ENCODE results near the gene TOM1L1.

TOM1L1 gene

DNA sequence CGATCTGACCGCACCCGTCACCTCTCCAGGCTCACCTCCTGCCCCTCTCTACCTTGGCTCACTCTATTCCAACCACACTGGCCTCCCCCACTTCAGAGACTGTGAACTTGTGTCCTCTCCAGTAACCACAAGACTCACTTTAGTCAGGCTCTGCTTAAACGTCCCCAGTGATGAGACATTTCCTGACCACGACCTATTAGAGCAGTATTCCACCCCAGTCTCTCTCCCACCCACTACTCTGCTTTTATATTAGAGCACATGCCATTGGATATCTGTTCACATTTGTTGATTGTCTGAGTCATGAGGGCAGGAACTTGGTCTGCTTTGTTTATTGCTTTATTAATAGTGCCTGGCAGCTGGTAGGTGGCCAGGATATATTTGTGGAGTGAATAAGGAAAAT lies 47.7 kb downstream of the TOM1L1 start:
- DNase-seq, result peak; percentile 5

DNA sequence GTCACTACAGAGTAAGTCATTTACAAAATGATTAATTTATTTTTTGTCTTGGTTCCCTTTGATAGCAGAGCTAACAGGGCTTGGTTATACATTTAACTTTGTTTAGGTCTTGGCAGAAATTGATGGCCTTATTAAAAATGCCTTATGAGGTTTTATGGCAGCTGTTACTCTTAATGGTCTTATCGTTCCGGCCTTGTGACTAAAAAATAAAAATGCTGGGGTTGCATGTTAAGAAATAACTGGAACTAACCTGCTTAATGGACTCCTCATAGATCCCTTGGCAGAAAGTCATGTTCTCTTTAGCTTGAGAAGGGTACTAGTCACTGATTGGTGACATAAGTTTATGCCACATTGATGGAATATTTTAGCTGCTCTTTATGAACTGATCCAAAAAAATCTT lies 49.5 kb downstream of the TOM1L1 start:
- DNase-seq, result no peak

DNA sequence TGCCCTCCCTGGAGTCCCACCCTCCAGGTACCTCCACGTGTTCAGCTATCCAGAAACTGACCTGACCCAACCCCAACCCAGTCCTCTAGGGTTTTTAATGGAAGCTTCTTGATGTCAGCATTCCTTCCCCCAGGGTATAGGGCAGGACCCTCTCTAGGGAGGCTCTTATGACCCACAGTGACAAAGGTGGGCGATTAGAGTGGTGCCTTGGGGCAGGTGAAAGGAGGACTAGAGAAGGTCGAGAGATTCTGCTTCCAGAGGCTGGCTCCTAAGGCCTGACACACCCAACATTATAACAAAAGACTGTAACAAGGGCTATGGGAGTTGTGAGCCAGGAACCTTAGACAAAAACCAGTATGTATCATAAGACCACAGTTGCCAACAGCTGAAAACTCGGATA lies 50.6 kb downstream of the TOM1L1 start:
- DNase-seq, result no peak

- no peak for DNase-seq
These were observed 56.1 kb downstream of the TOM1L1 start for GRCh38 chr17:54956791-54957190.

- peak; percentile 35 for DNase-seq
These were observed 67.1 kb downstream of the TOM1L1 start for GRCh38 chr17:54967621-54968261.

DNA sequence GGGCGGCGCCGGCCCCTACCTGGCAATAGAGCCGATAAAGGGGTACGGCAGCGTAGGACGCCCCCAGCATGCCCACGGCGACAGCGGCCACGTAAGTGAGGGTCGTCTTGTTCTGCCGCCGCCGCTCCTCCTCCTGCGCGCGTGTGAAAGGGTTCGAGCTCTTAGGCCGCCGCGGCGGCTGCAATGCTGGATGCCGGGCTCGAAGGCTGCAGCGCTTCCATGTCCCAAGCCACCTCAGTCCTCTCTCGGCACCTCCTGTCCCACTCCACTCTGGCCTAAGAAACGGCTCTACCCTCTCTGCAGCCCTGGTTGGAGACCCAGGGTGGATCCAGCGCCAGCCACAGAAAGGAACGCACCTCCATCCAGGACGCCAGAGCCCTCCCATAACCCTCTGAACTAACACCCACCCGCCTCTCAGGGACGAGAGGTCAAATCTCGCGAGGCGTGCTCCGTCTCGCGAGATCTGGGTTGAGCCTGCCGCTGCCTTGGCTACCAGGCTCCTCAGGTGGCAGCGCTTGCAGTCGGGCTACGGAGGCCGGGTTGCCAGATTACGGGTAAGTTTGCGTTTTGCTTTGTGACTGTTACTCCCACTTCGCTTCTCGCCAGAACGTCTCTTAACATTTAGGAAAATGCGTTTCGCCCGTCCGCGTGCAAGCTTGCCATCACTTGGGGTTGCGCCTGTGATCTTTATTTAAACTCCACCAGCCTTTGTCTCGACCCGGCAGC lies 67.8 kb downstream of the TOM1L1 start, which contains the start of the genes COX11 and STXBP4:
Gene COX11 (minus strand): TSS at position 393 of the 726 bp plus-strand sequence. CDS start 8 bp downstream, at position 385.
Gene STXBP4 (plus strand): TSS at position 504 of the 726 bp plus-strand sequence. CDS start 17,455 bp downstream, outside the sequence.
- DNase-seq, result peak; percentile 95

DNA sequence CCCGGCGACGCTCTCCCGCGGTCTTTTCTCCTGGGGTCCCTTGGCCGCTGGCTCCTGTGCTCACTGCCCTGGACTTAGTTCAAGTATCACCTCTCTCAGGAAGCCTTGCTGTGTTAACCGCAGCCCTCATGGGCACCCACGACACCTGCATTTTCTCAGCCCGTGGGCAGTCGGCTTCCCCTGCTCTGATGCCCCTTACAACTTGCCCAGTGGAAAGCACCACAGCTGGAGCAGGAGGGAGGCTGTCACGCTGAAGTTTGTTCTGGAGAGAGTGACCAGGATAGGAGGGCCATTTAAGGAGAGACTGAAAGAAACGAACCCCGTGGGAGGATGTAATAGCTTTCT lies 68.3 kb downstream of the TOM1L1 start:
- no peak for DNase-seq

GRCh38 chr17:54969658-54970572 lies 69.3 kb downstream of the TOM1L1 start:
- DNase-seq, result no peak

DNA sequence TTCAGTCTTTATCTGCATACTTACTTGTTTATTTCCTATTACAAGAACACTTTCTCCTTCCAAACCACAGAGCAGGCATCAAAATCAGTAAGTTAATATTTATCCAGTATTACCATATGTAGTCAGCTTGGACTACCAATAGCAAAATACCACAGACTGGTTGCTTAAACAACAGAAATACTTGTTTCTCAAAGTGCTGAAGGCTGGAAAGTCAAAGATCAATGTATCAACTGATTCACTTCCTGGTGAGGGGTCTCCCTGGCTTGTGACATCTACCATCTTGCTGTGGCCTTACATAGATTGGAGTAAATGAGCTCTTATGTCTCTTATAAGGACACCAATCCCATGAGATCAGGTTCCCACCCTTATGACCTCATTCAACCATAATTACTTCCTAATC lies 70.5 kb downstream of the TOM1L1 start:
- DNase-seq, result no peak

- DNase-seq, result no peak
These were observed 71.2 kb downstream of the TOM1L1 start for GRCh38 chr17:54971901-54972300.

GRCh38 chr17:54972406-54973138 lies 71.9 kb downstream of the TOM1L1 start:
- DNase-seq, result no peak

DNA sequence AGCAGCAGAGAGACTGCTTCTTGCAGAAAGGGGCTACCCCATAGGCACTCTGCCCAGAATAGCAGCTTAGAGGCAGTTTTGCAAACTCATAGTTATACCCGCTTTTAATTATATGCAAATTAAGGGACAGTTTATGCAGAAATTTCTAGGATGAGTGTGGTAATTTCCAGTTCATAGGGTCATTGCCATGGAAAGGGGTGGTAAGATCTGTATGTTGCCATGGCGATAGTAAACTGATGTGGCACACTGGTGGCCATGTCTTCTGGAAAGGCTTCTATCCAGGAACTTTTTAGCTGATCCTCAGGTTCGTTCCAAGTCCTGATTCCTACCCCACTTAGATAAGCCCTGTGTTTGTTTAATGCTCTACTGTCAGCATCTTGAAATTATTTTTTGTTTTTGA lies 74.1 kb downstream of the TOM1L1 start:
- no peak for DNase-seq

GRCh38 chr17:54976316-54976715 lies 75.7 kb downstream of the TOM1L1 start:
- no peak for DNase-seq

GRCh38 chr17:54977744-54978143 lies 77.1 kb downstream of the TOM1L1 start:
- no peak for DNase-seq

DNA sequence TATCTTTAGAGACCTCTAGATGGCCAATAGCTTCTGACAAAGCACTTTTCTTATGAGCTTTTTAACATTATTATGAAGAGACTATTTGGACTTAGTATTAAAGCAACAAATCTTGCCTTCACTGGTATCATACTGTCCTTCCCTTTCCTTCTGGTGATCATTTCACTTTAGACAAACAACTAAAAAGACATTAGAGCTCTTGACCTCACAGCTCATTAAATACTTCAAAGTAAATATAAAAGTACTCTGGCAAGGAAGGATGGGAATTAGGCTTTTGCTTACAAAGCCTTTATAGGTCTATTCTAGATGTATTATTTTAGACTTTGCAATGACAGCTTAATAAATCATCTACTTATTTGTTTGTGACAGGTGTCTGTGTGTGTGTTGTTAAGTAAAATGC lies 79.0 kb downstream of the TOM1L1 start:
- no peak for DNase-seq

- no peak for DNase-seq
These were observed 79.7 kb downstream of the TOM1L1 start for GRCh38 chr17:54980375-54980774.

DNA sequence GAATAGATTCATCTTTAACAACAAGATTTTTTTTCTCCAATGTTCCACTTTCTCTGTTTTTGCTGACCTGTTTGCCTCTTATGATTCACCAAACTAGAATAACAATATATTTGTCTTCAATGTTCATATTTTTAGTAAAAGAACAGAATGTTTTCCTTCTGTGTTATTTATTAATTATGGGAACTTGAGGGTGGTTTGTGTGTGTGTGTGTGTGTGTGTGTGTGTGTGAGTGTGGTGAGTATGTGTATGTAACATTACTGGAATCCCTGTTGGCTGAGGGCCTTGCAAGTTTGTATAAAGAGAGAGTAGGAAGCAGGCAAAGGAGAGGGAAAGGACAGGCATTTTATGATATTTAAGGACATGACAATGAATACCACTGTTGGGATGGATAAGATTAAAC lies 81.7 kb downstream of the TOM1L1 start:
- no peak for DNase-seq

DNA sequence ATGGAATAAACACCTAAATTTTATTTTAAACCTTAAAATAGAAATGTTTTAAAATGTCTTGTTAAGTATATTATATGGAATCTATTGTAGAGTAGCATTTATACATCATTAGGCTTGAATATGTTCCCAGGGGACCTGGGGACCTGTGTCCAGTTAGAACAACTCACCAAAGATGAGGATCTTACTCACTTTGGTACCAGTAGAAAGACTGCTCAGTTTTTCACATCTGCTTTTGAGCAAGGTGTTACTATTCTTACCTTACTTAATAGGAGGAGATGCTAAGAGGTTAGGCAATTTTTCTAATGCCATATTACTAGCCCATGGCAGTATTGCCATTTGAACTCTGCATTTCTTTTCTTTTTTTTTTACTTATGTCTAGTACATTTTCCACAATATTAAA lies 82.6 kb downstream of the TOM1L1 start:
- no peak for DNase-seq

DNA sequence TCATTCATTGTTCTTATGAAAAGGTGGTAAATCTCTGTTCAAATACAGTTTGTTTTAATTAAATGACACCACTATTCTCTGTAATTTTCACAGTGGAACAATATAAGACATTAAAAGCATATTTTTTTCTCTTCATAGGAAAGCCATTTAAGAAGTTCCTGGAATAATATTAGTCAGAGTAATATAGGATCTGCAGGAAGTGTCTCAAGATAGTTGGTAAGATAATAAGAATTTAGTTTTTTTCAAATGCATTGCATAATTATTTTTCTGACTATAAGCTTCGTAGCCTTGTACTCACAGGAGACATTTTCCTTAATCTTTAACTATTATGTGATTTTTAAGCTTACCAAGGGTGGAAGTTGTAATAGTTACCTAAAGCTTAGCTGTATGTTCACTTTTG lies 84.8 kb downstream of the TOM1L1 start:
- no peak for DNase-seq

- DNase-seq, result no peak
These were observed 89.5 kb downstream of the TOM1L1 start for GRCh38 chr17:54990118-54990517.

- DNase-seq, result no peak
These were observed 90.9 kb downstream of the TOM1L1 start for GRCh38 chr17:54991567-54991966.

- no peak for DNase-seq
These were observed 92.4 kb downstream of the TOM1L1 start for GRCh38 chr17:54992797-54993639.
